A673 (cell line): ENCODE data around the gene TFF2. TPM values are rescaled to one million over a fixed set of nuclear protein-coding genes. Genes with fewer than 3 reads are reported as not detected.

Experiments used
- BruUV-seq: library from RNA; stranded (reverse); fragments of 400-500 nt; replicated peaks from 2 replicates; lab custom pipeline; 2021; lab: Mats Ljungman, UMichigan
- CTCF ChIA-PET: fragments of 300-600 bp; sonication (Branson Sonifier 250); formaldehyde crosslinking; loops from one replicate; lab custom pipeline; 2022; ENCODE audit warnings: antibody characterized with exemption; lab: Charles Lee
- POLR2A ChIA-PET: fragments of 300-600 bp; sonication (Branson Sonifier 250); formaldehyde crosslinking; loops from one replicate; lab custom pipeline; 2022; ENCODE audit warnings: antibody characterized with exemption; ENCODE audit not compliant: low non-redundant PET; lab: Charles Lee
- DNase-seq: peaks from one replicate; pipeline ENCODE4 v3.0.0-alpha.2; 2015; ENCODE audit warnings: low spot score
- H3K27ac ChIP-seq: fragments of 200-600 bp; sonication (generic); 2 replicates; pipeline ENCODE4 v1.5.1; 2016; ENCODE audit warnings: mixed run types, low read depth, mild to moderate bottlenecking, mixed read lengths, antibody characterized with exemption, low read length; ENCODE audit not compliant: poor library complexity, severe bottlenecking
- H3K27me3 ChIP-seq: fragments of 200-600 bp; sonication (generic); replicated peaks from 2 replicates; pipeline ENCODE4 v1.6.1; 2017; ENCODE audit warnings: mixed run types, low read depth, mild to moderate bottlenecking, mixed read lengths, antibody characterized with exemption, low read length; ENCODE audit not compliant: insufficient read depth, poor library complexity
- H3K36me3 ChIP-seq: fragments of 200-600 bp; sonication (generic); 2 replicates; pipeline ENCODE4 v1.6.1; 2016; ENCODE audit warnings: mixed run types, mild to moderate bottlenecking, mixed read lengths, antibody characterized with exemption, low read length; ENCODE audit not compliant: insufficient read depth, poor library complexity, severe bottlenecking
- H3K4me1 ChIP-seq: fragments of 200-600 bp; sonication (generic); 2 replicates; pipeline ENCODE4 v1.6.1; 2017; ENCODE audit warnings: mixed run types, mild to moderate bottlenecking, mixed read lengths, antibody characterized with exemption, low read length; ENCODE audit not compliant: insufficient read depth, poor library complexity, severe bottlenecking
- H3K4me3 ChIP-seq: fragments of 200-600 bp; sonication (generic); 2 replicates; pipeline ENCODE4 v1.5.1; 2016; ENCODE audit warnings: low read depth, mixed run types, mild to moderate bottlenecking, mixed read lengths, low read length; ENCODE audit not compliant: poor library complexity, severe bottlenecking
- H3K9me3 ChIP-seq: fragments of 200-600 bp; sonication (generic); 2 replicates; pipeline ENCODE4 v1.6.1; 2016; ENCODE audit warnings: mixed run types, low read depth, mild to moderate bottlenecking, mixed read lengths, antibody characterized with exemption, low read length; ENCODE audit not compliant: poor library complexity, severe bottlenecking
- CTCF ChIP-seq: fragments of 300-800, 200-600 bp; sonication (generic); conservative IDR thresholded peaks from 2 replicates; pipeline ENCODE4 v1.5.1; 2017; ENCODE audit warnings: low read depth, mild to moderate bottlenecking, antibody characterized with exemption, low read length, moderate library complexity, mixed read lengths
- EZH2 ChIP-seq: fragments of 200-600 bp; sonication (generic); IDR thresholded peaks from 2 replicates; pipeline ENCODE4 v1.6.1; 2017; ENCODE audit warnings: borderline replicate concordance, low read depth, mild to moderate bottlenecking, mixed read lengths, antibody characterized with exemption, low read length; ENCODE audit not compliant: poor library complexity, severe bottlenecking
- intact Hi-C: fragments of 100-400 bp; cut with micrococcal nuclease; formaldehyde crosslinking; loops from one replicate; pipeline ENCODE4 v1.10.0; 2022; ENCODE audit not compliant: unreplicated experiment
- total RNA-seq: library from RNA; stranded (reverse); gene quantifications from 2 replicates; pipeline ENCODE4 v1.2.3, GENCODE V29; 2021

The TFF2 gene
- total RNA-seq, 1 experiment from 2014 or later = not detected

DNA sequence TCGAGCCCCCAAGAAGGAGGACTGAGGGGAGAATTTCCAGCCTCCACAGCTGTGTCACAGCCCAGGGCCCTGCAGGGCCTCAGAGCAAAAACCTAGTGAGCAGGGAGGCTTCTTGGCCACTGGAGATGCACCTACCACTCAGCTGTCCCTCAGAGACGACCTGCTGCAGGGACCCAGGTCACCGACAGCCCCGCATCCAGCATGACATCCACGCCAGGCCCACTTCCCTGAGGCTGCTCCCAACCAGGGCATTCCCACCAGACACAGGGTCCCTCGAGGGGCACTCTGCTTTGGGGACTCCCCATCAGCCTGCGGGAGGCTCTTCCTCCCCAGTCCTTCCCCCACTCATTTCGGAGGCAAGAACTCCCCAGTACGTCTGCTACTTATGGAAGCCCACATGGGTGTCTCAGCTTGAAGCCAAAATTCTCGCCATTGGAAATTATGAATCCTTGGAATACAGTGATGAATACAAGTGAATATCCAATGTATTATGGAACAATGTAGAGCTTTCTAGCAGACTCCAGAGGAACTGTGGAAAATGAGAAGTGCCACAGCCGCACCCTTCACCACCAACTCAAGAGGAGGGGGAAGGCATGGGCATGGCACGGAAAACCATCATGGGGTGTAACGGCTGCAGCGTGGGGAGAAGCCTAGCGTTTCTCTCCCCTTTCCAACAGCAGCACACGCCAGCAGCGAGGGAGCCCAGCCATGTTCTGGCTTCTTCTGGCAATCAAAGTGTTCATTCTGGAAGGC is 42.5 kb downstream of the TFF2 start:
- BruUV-seq = no TSS peak
- intact Hi-C loops = loop anchor here (5.0 kb wide), 1 partner anchor 229 kb away; no protein-coding TSS in a partner anchor
- H3K4me1 ChIP-seq = no peaks in the 10 kb centered on the region
- no peaks in the 10 kb centered on the region for H3K9me3 ChIP-seq
- no peak for TF ChIP-seq CTCF
- no peak for TF ChIP-seq EZH2
- POLR2A ChIA-PET = no interaction called here
- no peak for DNase-seq
- no peak overlapping the region for H3K4me3 ChIP-seq
- H3K36me3 ChIP-seq = no peaks in the 10 kb centered on the region
- CTCF ChIA-PET = no interaction called here
- no peaks in the 10 kb centered on the region for H3K27me3 ChIP-seq
- H3K27ac ChIP-seq = no peak overlapping the region

- H3K4me3 ChIP-seq = no peak overlapping the region
- BruUV-seq = no TSS peak
- intact Hi-C loops = loop anchor here (5.0 kb wide), 1 partner anchor 230 kb away; no protein-coding TSS in a partner anchor
- no peaks in the 10 kb centered on the region for H3K27me3 ChIP-seq
- no peak for TF ChIP-seq EZH2
- TF ChIP-seq CTCF = no peak
- CTCF ChIA-PET = no interaction called here
- POLR2A ChIA-PET = no interaction called here
- DNase-seq = no peak
- no peak overlapping the region for H3K27ac ChIP-seq
- no peaks in the 10 kb centered on the region for H3K36me3 ChIP-seq
- H3K4me1 ChIP-seq = no peaks in the 10 kb centered on the region
- no peaks in the 10 kb centered on the region for H3K9me3 ChIP-seq
Measured at GRCh38 chr21:42307106-42307505, 43.7 kb downstream of the TFF2 start.

DNA sequence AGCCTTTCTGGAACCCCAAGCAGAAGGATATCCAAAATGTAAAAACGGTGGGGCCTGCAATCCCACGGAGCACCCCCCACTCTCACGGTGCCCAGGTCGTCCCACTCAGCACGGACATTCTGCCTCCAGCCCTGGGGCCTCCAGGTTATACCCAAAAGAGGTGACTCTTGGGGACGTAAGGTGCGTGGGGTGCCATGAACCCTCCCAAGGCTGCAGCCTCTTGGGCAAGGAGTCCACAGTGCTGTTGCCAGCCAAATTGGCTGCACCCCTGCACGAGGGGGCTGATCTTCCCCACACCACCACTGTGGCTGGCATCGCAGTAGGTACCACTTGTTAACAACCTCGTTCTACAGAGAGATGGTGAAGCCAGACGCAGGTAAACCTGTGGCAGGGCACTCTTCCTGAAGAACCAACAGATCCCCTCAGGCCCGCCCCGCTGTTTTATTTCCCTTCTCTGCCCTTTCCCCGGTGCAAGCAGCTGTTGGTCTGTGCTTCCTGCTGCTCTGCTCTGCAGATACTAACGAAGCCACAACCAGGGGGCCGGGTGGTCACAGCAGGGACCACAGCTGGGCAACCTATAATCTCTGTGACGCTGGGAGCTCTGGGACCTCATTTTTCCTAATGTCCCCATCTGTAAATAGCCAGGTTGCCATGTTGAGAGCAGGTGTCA is 44.3 kb downstream of the TFF2 start:
- no peaks in the 10 kb centered on the region for H3K4me1 ChIP-seq
- no peak overlapping the region for H3K4me3 ChIP-seq
- no peaks in the 10 kb centered on the region for H3K9me3 ChIP-seq
- DNase-seq = no peak
- BruUV-seq = no TSS peak
- TF ChIP-seq CTCF = no peak
- TF ChIP-seq EZH2 = no peak
- POLR2A ChIA-PET = no interaction called here
- H3K27ac ChIP-seq = no peak overlapping the region
- H3K27me3 ChIP-seq = no peaks in the 10 kb centered on the region
- intact Hi-C loops = loop anchor here (5.0 kb wide), 1 partner anchor 231 kb away; no protein-coding TSS in a partner anchor
- CTCF ChIA-PET = no interaction called here
- no peaks in the 10 kb centered on the region for H3K36me3 ChIP-seq
